Measurements from ENCODE around the gene PYGB. TPM values are rescaled to one million over a fixed set of nuclear protein-coding genes. Genes with fewer than 3 reads are reported as not detected.
"Not testable (repeated sequence)": the region's sequence is repeated elsewhere in the genome, so short reads cannot be mapped to it uniquely, and the experiment has no call there.

PYGB gene
- total RNA-seq, 1 donor from 2014 or later, result 111 TPM

DNA sequence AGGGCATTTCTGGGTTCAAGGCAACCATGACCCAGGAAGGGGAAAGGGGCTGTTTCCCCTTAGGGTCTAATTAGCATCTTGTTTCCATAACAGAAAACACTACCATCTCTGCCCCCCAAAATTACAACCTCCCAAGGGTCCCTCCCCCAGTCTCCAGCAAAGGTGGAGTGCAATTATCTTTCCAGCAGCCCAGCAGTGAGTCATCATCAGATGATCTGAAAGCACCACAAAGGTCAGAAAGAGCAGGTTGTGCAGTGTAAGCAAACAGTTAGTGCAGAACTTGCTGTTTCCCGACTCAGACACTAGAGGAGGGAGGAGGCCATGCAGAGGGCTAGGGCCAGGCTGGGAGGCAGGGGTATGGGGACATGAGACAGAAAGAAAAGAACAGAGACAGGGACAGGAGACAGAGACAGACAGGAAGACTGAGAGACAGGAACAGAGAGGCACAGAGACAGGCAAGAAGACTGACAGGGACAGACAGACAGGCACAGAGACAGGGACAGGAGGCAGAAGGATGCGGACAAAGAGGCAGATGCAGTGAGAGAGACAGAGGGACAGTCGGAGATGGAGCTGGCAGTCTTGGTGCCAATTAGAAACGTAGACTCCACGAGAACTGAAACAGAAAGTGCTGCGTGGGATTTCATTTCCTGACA, 62.5 kb downstream of the PYGB start:
- DNase-seq (ENCODE audit: low read depth, low spot score), result peak; percentile 32

DNA sequence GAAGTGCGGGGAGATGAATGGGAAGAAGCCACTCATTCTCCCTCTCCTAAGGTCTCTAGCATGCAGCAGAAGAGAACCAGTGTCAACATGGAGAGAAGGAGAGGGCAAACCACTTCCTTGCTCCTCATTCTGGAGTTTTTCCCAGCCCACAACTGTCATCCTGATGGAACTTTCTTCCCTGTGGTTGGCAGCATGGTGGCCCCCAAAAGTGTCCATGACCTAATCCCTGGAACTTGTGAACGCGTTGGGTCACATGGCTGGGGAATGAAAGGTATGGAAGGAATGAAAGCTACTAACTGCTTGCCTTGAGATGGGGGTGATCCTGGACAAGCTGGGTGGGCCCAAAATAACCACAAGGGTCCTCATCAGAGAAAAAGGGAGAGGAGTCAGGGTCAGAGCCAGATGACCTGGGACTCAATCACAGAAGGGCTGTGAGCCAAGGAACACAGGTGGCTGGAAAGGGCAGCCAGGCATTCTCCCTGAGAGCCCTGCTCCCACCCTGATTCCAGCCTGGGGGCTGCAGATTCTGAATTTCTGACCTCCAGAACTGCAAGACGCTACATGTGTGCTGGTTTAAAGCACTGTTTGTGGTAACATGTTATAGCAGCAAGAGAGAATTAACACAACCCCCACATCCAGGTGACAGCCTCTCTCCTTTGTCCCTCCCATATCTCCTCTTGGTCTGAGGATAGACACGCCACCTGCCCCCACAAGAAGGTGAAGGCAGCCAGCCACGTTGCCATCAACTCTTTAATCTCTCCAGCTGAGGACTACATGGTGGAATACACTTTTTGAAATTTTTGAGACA, 63.2 kb downstream of the PYGB start:
- no peak for DNase-seq (ENCODE audit: low read depth, low spot score)

DNA sequence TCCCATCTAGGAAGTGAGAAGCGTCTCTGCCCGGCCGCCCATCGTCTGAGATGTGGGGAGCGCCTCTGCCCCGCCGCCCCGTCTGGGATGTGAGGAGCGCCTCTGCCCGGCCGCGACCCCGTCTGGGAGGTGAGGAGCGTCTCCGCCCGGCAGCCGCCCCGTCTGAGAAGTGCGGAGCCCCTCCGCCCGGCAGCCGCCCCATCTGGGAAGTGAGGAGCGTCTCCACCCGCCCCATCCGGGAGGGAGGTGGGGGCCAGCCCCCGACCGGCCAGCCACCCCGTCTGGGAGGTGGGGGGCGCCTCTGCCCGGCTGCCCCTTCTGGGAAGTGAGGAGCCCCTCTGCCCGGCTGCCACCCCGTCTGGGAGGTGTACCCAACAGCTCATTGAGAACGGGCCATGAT, 64.8 kb downstream of the PYGB start:
- not testable (repeated sequence) for DNase-seq (ENCODE audit: low read depth, low spot score)

DNA sequence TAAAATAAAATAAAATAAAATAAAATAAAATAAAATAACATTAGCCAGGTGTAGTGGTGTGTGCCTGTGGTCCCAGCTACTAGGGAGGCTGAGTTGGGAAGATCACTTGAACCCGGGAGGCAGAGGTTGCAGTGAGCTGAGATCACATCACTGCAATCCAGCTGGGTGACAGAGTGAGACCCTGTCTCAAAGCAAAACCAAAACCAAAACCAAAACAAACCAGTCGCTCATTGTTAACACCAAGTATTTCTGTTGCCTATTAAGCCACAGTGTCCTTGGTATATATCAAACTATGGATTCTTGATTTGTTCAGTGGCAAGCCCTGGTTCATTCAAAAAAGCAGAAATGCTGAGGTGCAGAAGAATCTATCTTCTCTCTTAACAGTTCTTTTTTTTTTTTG, 65.7 kb downstream of the PYGB start:
- no peak for DNase-seq (ENCODE audit: low read depth, low spot score)

DNA sequence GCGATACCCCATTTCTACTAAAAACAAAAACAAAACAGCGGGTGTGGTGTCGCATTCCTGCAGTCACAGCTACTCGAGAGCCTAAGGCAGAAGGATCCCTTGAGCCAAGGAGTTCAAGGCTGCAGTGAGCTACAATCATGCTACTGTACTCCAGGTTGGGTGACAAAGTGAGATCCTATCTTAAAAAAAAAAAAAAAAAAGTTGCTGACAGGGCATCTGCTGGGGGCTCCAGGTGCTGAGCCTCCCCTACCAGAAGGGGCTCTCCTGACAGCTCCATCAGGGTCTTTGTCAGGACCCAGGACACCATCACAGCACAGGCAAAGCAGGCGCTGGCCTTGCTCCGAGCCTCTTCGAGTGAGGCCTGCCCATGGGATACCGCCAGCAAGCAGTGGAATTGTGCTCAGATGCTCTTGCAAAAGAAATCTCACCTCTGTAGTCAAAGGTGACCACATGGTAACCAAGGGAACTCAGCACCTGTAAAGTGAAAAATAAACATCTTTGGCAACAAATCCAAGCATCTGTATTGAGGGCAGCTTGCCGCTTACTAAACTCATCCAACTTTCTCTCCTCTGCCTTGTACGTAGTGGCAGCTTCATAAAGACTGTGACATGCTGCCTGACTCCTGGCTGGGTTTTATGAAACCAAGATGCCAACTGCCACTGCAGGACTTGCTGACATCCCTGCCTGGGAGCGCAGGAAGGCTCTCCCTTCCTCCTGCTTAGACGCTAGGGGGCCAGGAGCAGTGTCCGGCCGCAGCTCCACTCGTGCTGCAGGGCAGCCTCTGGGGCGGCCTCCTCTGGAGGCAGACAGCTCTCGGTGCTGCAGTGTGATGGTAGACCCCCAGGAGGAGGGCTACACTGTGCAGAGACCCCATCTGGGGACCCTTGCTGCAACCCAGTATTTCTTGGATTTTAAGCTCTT, 66.9 kb downstream of the PYGB start:
- DNase-seq (ENCODE audit: low read depth, low spot score), result no peak

DNA sequence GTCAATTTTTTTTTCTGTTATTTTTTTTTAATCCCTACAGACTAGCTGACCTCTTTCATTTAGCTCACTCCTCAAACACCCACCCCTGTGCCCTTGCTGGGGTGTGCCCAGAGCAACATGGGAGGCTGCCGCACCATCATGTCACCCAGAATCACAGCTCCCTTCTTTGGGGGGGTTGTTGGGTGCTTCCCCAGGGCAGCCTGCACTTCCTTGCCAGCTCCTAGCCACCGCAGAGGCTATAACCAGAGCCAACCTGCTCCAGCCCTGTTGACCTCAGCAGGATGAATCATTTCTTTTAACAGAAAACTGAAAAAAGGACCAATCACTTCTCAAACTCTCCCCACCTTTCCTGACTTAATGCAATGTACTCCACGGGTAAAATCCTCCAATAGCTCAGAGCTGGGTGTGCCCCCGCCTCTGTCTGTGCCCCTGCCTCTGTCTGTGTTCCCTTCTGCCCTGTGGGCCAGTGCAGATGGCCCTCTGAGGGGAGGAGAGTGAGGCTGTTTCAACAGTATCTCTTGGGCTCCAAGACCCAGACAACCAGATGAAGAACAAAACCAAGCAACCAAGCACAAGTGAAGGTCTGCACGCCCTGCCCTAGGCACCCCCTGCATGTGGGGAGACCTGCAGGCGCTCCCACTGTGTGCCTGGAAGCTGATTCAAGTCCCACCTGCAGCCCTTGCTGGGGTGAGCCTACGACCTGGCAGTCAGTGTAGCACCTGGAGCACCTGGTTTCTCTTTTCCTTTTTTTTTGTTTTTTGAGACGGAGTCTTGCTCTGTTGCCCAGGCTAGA, 67.7 kb downstream of the PYGB start:
- no peak for DNase-seq (ENCODE audit: low read depth, low spot score)

DNA sequence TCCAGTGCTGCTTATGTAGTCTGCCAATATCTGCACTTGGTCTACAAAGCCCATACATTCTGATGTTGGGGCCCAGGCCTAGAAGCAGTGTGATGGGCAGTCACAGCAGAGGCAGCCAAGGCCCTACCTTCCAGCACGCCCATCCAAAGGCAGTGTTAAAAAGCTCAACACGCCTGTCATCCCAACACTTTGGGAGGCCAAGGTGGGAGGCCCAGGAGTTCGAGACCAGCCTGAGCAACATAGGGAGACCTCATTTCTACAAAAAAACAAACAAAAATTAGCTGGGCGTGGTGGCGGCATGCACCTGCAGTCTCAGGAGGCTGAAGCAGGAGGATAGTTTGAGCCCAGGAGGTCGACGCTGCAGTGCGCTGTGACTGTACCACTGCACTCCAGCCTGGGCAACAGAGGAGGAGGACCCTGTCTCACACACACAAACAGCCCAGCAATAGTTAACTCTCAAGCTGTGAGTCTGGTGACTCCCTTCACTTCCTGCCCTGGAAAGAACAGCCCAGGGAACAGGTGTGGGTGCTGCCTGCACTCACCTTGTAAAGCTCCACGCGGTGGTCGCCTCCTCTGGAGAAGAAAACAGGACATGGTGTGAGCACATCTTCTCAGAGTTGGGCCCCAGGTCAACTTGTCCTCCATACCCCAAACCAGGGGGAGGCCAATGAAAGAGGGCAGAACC, 68.8 kb downstream of the PYGB start:
- no peak for DNase-seq (ENCODE audit: low read depth, low spot score)

DNA sequence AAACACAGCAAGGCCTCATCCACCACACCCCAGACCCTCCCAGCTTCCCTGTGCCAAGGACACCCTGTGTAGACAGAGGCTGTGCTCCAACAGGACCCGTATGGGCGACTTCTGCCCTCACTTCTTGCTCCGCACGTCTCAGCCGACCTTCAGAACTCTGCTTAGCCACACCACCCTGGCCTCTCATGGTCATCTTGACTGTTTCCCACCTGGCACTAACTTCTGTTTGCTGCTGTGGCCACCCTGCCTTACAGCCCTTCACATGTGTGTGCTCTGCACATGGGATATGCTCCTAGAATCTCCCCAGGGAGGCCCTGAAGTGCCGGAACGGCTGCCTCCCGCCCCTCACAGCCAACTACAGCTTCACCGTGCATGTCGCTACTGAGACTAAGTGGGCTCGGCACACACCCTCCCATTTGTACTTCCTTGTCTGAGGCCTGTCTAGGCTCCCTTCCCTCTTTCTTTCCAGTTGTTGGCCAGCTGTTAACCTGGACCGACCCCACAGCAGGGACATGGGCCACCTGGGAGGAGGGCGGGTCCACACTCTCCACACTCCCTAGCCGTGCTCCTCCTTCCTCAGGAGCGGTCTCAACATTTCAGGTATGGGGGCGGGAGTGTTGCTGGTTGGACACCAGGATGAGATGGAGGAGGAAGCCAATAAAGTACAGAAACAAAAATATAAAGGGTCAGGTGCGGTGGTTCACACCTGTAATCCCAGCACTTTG, 69.6 kb downstream of the PYGB start:
- DNase-seq (ENCODE audit: low read depth, low spot score), result no peak

DNA sequence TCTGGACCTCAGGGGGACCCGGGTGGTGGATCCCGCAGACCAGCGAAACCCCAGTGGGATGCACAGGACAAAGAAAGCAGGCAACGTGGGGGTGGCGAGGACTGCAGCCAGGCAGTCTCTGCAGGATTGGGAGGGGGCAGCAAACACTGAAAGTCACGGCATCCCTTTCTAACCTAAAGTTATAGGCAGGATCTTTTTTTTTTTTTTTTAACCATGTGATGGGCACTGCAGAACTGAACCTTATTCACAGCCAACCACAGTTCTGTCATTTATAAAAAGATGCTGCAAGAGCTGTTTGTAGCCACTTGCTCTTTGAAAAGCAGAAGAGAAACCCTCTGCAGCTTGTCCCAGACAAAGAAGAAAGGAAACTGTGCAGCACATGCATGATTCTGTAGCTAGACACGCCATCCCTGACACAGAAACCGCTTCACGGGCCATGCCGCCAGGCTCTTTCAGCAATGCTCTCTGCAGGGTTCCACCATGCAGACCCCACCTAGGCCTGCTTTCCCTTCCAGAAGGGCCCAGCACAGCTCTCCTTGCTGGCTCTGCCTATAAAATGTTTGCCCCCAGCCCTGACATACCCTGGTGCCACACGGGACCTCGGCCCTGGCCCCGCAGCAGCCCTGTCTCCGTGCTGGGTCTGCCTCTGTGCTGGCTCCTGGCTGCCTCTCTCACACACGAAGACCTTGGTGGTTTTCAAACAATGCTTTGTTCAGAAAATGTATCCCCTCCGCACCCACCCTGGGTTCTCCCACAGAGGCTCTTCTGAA, 70.8 kb downstream of the PYGB start:
- DNase-seq (ENCODE audit: low read depth, low spot score), result no peak

DNA sequence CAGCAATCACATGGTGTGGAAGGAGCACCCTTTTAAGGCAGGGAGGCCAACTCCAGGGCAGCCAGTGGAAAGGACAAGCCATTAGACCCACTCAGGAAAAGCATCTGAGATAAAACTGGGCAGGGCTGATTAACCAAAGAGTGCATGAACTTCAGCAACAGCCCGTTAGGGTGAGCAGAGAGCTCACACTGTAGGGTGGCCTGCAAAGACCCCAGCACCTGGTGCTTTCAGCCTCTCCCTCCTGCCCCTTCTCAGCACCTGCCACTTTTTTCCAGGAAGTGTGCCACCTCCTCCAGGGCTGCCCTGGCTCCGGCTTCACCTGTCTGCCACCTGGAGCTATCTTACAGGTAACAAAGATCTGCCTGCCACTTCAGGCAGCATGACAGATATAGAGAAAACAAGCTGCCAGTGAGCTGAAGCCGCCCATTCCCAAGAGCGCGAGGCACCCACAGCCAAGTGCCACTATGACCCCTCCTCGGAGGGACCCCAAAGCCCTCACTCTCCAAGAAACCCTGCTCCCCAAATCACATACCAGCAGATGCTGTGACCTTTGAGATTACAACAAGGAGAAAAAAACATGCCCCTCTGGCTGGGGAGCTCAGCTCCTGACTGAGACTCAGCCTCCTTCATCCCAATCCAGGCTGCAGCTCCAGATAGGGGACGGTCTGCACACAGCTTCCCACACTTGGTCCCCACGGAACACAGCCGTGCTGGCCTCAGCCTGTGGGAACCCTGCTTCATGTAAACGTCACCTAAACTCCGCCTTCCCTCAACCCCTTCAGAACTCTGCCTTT, 71.6 kb downstream of the PYGB start:
- DNase-seq (ENCODE audit: low read depth, low spot score), result no peak

DNA sequence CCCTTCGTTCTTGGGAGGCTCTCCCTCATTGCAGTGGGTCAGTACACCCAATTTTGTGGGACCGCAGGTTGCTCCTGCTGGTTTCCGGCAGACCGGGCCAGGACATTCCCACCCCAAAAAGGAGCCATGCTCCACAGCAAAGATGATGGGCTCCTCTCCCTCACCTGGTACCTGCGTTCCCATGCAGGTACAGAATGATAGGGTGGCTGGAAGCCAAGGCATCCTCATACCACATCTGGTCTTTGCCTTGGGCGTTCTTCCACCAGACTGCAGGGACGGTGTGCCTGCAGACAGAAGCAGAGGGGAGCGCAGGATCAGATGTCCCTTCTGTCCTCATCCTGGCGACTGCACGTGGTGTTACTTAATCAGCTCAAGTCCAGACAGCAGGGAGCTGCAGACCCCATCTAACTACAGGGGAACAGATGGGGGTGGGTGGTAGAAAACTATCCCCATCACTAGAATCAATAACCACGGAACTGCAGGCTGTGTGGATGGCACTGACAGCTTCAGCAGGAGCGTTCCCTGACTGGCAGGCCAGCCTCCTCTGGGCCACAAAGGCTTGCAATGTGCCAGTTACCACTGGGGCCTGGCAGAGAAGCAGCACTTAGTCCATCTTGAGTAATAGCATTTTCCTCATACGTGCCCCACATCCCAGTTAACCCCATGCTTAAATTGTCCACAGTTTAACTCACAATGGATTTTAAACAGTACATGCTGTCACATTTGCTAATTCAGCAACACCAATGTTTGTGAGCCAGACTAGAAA, 72.3 kb downstream of the PYGB start:
- no peak for DNase-seq (ENCODE audit: low read depth, low spot score)

DNA sequence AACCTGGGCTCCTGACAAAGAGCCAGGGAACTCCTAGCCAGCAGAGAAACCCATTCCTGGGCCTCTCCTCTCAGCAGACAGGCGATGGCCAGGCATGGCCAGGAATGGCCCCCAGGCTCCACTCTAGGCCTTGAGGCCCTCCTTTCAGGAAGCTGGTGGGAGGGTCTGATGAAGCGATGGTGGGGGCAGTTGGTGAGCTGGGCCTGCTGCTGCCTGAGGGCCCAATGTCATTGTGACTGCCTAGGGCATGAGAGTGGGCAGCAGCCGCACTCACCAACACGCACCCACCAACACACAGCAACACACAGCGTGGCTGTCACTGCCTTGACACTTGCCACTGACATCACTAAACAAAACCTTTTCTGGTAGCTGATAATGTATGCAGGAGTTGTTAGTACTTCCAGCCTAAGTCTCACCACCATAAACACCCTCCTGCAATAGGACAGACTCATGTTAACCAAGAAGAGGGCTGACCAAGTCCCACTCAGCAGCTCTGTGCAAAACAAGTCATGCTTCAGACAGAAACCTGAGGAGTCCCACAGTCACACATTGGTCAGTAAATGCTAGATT, 73.5 kb downstream of the PYGB start:
- DNase-seq (ENCODE audit: low read depth, low spot score), result no peak

DNA sequence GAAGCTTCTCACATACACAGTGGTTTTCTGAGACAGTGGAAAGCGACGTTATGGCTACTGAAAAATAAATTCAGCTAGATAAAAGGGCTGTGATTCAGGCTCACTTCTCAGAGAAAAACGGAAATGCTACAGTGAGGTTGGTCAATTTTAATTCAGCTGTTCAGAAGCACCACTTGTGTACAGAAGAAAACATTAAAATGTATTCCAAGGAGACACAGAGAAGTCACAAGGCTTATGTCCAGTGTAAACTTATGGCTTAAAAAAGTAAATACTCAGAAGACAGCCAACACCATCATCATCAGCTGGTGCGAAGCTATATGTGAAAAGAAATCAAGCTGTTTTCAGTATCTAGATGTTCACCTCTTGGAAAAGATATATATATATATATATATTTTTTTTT, 74.1 kb downstream of the PYGB start:
- DNase-seq (ENCODE audit: low read depth, low spot score), result no peak

DNA sequence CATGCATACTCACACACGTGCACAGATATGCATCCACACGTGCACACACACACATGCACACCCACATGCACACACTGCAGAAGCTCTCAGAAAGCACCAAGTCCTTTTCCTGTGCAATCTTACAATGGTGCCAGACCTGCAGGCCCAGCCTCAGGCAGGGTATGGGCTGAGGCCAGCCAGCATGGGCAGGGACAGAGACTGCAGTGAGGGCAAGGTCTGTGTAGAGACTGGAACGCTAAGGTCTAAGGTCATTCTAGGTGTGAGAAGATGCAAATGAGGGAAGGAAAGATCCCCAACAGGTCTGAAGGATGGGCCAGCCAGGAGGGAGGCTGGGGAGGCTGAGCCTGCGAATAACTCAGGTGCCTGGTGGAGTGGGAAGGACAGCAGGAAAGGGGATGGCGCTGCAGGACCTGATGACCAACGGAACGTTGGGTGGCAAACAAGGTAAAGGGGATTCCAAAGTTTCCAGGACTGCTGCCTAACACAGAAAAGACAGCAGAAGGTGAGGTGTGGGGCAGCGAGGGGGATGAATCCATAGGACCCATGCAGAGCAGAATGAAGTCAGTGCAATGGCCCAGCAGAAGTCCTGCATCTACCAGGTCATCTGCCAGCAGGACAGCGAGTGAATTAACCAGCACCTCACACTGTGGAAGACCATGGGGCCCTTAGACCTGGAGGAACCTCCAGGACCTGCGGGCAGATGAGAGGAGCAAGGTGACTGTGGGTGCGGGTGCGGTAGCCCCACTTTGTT, 75.8 kb downstream of the PYGB start:
- DNase-seq (ENCODE audit: low read depth, low spot score), result no peak

DNA sequence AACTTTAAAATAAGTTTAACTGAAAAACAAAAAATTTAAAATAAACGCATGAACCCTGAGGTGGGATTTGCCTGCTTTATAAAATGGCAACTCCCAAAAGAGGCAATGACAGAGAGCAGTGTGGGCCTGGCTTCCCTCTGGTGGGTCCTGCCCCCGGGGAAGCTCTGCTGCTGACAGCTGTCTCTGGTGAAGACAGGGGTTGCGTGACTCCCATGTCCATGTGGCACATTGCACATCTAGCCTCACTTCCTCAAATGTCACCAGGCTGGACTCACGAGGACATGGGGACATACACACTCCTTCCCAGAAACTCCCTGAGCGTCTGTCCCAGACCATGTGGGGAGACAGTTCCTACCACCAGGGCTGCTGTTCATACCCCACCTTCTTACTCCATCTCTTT, 76.5 kb downstream of the PYGB start:
- no peak for DNase-seq (ENCODE audit: low read depth, low spot score)

DNA sequence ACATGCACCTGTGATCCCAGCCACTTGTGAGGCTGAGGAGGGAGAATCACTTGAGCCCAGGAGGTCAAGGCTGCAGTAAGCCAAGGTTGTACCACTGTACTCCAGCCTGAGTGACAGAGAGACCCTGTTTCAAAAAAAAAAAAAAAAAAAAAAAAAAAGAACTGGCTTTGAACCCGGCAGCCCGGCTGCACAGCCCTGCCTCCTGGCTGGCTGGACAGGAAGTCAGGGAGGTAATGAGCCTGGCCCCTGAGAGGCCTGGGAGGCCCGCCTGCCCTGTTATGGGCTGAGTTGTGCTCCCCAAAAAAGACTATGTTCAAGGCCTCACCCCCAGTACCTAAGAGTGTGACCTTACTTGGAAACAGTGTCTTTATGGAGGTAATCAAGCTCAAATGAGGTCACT, 77.2 kb downstream of the PYGB start:
- DNase-seq (ENCODE audit: low read depth, low spot score), result no peak

DNA sequence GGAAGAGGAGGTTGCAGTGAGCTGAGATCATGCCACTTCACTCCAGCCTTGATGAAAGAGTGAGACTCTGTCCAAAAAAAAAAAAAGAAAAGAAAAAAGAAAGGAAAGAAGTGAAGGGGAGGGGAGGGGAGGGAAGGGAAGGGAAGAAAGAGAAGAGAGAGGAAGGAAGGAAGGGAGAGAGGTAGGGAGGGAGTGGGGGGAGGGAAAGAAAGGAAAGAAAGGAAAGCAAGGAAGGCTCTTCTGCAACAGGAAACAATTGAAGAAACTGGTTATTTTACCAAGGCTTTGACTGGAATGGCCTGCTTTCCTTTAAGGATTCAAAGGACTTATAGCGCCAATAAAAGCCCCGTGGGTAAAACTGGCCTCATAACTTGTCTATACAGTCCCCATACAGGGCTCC, 78.1 kb downstream of the PYGB start:
- no peak for DNase-seq (ENCODE audit: low read depth, low spot score)
